Upper lobe of right lung (tissue), 1 donor: Measurements from ENCODE around the gene RPL35A. TPM values are rescaled to one million over a fixed set of nuclear protein-coding genes. Genes with fewer than 3 reads are reported as not detected.

ENCODE experiments used
- ATAC-seq: fragments of 200-7000 bp; cut with Tn5 transposase; one replicate; pipeline ENCODE4 v1.9.1; 2020; ENCODE audit warnings: mild to moderate bottlenecking, moderate library complexity
- DNase-seq: peaks from one replicate; pipeline ENCODE4 v3.0.0-alpha.2; 2020
- H3K27ac ChIP-seq: fragments of 200-600 bp; one replicate; pipeline ENCODE4 v1.8.0; 2022
- H3K27me3 ChIP-seq: fragments of 200-600 bp; one replicate; pipeline ENCODE4 v1.8.0; 2022; ENCODE audit warnings: mild to moderate bottlenecking
- H3K36me3 ChIP-seq: fragments of 200-600 bp; one replicate; pipeline ENCODE4 v1.8.0; 2022
- H3K4me1 ChIP-seq: fragments of 200-600 bp; one replicate; pipeline ENCODE4 v1.8.0; 2022
- H3K4me3 ChIP-seq: fragments of 200-600 bp; one replicate; pipeline ENCODE4 v1.8.0; 2022; ENCODE audit warnings: mild to moderate bottlenecking
- H3K9me3 ChIP-seq: fragments of 200-600 bp; one replicate; pipeline ENCODE4 v1.8.0; 2022
- intact Hi-C: fragments of 100-400 bp; cut with DNase I; formaldehyde crosslinking; loops from one replicate; pipeline ENCODE4 v1.11.0; 2022
- total RNA-seq: library from RNA; stranded (reverse); fragmentation: NEBNext Ultra II Directional; extraction: Animal tissue kit (Norgen Biotek cat#: 25700); gene quantifications from one replicate; pipeline ENCODE4 v1.2.1, GENCODE V29; 2021
- TF ChIP-seq, protein P1 (sequence below): fragments of 200-600 bp; IDR thresholded peaks from one replicate; pipeline ENCODE4 v1.8.0; 2022; ENCODE audit warnings: antibody characterized with exemption
- donor health status: DM: no; HTN: yes; CAD: no; lungs with severe emphysema.

RPL35A gene
- total RNA-seq, 1 donor from 2014 or later: 723 TPM

DNA sequence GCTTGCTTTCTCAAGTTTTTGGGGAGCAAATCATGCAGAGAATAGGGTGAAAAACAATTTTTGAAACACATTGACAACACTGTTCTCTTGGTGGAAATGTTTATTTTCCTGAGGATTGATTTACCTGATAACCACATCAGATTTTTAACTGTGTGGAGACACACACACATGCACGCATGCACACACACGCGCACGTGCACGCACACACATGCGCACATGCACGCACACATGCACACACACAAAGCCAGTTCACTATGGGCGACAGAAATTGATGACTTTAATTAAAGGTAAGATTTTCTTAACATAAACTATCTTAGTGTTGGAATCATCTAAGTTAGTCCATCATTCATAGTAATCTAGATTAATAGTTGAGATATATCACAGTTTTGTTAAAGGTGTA is 25.3 kb downstream of the RPL35A start:
- Histone ChIP-seq H3K4me1 (no peaks in the 10 kb centered on the region), H3K27ac (no peak overlapping the region), H3K4me3 (no peak overlapping the region), H3K36me3 (peaks cover 8% of the 10 kb centered on the region), H3K27me3 (no peaks in the 10 kb centered on the region), H3K9me3 (no peaks in the 10 kb centered on the region)
- intact Hi-C loops: no loop called here
- TF ChIP-seq, protein P1, sequence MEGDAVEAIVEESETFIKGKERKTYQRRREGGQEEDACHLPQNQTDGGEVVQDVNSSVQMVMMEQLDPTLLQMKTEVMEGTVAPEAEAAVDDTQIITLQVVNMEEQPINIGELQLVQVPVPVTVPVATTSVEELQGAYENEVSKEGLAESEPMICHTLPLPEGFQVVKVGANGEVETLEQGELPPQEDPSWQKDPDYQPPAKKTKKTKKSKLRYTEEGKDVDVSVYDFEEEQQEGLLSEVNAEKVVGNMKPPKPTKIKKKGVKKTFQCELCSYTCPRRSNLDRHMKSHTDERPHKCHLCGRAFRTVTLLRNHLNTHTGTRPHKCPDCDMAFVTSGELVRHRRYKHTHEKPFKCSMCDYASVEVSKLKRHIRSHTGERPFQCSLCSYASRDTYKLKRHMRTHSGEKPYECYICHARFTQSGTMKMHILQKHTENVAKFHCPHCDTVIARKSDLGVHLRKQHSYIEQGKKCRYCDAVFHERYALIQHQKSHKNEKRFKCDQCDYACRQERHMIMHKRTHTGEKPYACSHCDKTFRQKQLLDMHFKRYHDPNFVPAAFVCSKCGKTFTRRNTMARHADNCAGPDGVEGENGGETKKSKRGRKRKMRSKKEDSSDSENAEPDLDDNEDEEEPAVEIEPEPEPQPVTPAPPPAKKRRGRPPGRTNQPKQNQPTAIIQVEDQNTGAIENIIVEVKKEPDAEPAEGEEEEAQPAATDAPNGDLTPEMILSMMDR: no peak
- no peak for DNase-seq
- no peak for ATAC-seq

DNA sequence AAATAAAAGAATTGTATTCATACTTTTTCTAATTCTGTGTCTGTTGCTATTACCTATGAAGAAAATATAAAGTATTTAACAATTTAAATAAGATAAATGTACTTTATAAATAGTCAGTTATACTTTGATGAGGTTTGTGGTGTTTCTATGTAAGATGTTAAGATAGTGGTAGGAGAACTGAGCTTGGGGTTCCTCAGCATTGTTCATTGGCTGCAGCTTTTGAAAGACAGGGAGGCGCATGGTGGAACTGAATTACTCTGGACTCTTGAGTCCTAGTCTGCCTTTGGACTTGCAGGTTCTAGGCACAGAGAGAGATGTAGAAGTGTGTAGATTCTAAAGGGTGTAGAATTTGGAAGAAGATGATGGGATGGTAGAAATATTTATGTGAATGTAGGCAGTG is 33.1 kb downstream of the RPL35A start:
- intact Hi-C loops: no loop called here
- TF ChIP-seq, protein P1: no peak
- DNase-seq (no peak), ATAC-seq (no peak)
- no peaks in the 10 kb centered on the region for H3K4me1 ChIP-seq
- H3K27ac ChIP-seq: no peak overlapping the region
- no peaks in the 10 kb centered on the region for H3K36me3 ChIP-seq
- no peak overlapping the region for H3K4me3 ChIP-seq
- no peaks in the 10 kb centered on the region for H3K27me3 ChIP-seq
- no peaks in the 10 kb centered on the region for H3K9me3 ChIP-seq

DNA sequence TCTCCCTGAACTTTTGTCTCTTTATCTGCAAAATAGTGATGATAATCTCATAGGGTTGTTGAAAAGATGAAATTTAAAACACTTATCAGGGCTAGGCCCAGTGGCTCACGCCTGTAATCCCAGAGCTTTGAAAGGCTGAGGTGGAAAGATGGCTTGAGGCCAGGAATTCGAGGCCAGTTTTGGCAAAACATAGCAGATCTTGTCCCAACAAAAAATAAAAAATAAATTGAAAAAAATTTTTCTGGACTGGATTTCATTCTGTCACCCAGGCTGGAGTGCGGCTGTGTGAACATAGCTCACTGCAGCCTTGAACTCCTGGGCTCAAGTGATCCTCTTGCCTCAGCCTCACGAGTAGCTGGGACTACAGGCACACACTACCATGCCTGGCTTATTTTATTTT is 39.7 kb downstream of the RPL35A start:
- DNase-seq (no peak), ATAC-seq (no peak)
- Histone ChIP-seq H3K27me3 (no peaks in the 10 kb centered on the region), H3K9me3 (no peaks in the 10 kb centered on the region), H3K4me3 (no peak overlapping the region), H3K4me1 (no peaks in the 10 kb centered on the region), H3K27ac (no peak overlapping the region), H3K36me3 (peaks cover 7% of the 10 kb centered on the region)
- intact Hi-C loops: no loop called here
- TF ChIP-seq, protein P1: no peak

DNA sequence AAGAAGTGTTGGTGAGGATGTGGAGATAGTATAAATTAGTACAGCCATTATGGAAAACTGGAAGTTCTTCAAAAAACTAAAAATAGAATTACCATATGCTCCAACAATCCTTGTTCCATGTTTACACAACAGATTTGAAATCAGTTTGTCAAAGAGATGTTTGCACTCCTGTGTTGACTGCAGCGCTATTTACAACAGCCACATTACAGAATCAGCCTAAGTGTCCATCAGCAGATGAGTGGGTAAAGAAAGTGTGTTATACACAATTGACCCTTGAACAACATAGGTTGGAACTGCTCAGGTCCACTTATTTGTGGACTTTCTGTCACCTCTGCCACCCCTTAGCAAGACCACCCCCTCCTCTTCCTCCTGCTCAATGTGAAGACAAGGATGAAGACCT is 44.7 kb downstream of the RPL35A start:
- Histone ChIP-seq H3K9me3 (no peaks in the 10 kb centered on the region), H3K27me3 (no peaks in the 10 kb centered on the region), H3K36me3 (peaks cover 16% of the 10 kb centered on the region), H3K4me3 (no peak overlapping the region), H3K27ac (no peak overlapping the region), H3K4me1 (no peaks in the 10 kb centered on the region)
- TF ChIP-seq, protein P1: no peak
- intact Hi-C loops: no loop called here
- ATAC-seq: no peak
- no peak for DNase-seq

DNA sequence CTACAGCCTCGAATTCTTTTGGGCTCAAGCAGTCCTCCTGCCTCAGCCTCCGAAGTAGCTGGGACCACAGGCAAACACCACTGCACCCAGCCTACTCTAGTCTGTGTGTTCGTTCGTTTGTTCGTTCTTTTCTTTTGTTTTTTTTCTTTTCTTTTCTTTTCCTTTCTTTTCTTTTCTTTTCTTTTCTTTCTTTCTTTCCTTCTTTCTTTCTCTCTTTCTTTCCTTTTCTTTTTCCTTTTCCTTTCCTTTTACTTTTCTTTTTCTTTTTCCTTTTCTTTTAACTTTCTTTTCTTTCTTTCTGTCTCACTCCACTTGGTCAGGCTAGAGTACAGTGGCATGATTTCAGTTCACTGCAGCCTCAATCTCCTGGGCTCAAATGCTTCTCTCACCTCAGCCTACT is 46.9 kb downstream of the RPL35A start:
- intact Hi-C loops: no loop called here
- peaks cover 20% of the 10 kb centered on the region for H3K36me3 ChIP-seq
- ATAC-seq: no peak

More for the DNA sequence above, 46.9 kb downstream of the RPL35A start:
- Histone ChIP-seq H3K9me3 (no peaks in the 10 kb centered on the region), H3K27ac (no peak overlapping the region), H3K27me3 (no peaks in the 10 kb centered on the region), H3K4me3 (no peak overlapping the region), H3K4me1 (no peaks in the 10 kb centered on the region)
- DNase-seq: no peak
- TF ChIP-seq, protein P1: no peak
